CD4-positive, alpha-beta T cell treated with Interleukin-15 for 1 hour (primary cell): ENCODE data around the gene FCHSD1.

ENCODE experiments used
- DNase-seq: peaks from one replicate; pipeline ENCODE4 v3.0.0-alpha.2; 2020

Gene FCHSD1

DNA sequence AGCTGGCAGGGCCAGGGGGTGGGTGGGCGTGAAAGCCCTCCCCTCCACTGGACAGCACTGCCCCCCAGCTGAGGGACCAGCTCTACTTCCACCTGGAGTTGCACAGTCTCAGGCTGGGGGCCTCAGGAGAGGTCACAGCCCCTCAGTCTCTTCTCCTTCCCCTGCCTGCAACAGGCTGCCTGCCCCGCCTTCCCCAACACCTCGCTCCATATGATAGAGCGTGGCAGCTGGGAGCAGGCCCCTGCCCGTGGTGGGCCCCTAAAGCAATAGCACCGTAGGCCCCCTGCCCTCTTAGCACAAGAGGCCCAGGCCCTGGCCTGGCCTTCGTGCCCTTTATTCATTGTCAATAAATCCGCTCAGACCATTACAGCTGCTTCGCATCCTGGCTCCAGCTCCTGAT lies 10.5 kb downstream of the FCHSD1 start:
- DNase-seq: no peak

DNA sequence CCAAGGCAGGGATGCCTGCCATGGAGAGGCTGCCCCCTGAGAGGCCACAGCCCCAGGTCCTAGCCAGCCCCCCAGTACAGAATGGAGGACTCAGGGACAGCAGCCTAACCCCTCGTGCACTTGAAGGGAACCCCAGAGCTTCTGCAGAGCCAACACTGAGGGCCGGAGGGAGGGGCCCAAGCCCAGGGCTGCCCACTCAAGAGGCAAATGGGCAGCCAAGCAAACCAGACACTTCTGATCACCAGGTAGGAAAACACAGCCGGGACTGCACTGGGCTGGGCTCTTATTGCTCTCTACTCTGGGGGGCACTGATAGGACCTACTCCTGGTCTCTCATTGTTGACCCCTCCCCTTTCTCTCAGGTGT lies 11.2 kb downstream of the FCHSD1 start:
- no peak for DNase-seq

DNA sequence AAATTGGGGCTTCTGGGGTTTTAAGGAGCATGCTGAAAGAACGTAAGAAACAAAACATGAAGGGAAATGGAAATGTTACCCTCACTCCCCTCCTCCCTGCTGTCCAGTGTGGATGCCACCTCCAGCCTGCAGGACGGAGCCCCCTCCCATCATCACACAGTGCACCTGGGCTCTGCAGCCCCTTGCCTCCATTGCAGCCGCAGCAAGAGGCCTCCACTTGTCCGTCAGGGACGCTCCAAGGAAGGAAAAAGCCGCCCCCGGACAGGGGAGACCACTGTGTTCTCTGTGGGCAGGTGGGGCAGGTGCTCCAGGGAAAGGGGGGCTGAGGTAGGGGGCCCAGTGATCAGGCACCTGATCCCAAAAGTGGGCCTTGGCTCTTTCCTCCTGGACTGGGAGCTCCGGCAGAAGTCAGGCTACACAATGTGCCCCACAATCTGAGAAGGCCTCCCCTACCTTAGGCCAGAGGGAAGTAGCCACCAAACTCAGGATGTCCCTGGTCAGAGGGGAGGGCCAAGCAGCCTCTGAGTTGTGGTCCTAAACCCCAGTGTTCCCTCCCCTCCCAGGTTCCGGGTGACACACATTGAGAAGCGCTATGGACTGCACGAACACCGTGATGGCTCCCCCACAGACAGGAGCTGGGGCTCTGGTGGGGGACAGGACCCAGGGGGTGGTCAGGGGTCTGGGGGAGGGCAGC lies 11.7 kb downstream of the FCHSD1 start:
- no peak for DNase-seq

DNA sequence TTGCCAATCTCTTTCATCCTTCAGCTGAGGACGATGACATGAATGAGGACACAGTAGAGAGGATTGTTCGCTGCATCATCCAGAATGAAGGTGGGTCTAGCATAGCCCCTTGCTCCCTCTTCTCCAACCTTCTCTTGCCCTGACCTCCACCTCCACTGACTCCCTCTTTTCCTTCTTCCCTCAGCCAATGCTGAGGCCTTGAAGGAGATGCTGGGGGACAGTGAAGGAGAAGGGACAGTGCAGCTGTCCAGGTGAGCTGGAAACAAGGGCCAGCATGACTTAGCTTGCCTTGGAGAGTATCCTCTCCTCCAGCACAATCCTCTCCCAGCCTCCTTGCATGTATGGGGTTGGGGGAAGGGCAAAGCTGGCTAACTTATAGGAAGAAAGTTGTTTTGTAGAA lies 12.4 kb downstream of the FCHSD1 start:
- DNase-seq: no peak

DNA sequence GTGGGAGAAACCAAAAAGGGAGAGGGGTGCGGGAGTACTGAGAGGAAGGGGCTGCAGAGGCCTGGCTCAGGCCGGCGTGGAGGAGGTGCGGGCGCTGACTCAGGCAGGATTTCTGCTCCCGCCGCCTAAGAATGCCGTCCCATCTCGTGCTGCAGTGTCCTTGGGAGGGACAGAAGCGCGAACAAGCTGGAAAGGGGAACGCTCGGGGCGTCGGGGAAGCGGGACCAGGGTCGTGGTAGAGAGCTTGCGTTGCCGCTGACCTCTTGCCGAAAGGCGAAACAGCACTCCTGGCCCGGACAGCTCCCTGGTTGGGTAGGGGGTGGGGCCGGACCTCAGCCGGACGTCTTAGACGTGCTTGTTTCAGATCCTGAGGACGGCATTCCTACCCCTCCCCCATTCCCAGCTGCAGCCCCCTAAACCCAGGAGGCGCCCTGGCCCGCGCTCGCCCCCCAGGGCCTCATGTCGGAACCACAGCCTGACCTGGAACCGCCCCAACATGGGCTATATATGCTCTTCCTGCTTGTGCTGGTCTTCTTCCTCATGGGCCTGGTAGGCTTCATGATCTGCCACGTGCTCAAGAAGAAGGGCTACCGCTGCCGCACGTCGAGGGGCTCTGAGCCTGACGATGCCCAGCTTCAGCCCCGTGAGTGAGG lies 13.3 kb downstream of the FCHSD1 start:
- peak; percentile 69 for DNase-seq

DNA sequence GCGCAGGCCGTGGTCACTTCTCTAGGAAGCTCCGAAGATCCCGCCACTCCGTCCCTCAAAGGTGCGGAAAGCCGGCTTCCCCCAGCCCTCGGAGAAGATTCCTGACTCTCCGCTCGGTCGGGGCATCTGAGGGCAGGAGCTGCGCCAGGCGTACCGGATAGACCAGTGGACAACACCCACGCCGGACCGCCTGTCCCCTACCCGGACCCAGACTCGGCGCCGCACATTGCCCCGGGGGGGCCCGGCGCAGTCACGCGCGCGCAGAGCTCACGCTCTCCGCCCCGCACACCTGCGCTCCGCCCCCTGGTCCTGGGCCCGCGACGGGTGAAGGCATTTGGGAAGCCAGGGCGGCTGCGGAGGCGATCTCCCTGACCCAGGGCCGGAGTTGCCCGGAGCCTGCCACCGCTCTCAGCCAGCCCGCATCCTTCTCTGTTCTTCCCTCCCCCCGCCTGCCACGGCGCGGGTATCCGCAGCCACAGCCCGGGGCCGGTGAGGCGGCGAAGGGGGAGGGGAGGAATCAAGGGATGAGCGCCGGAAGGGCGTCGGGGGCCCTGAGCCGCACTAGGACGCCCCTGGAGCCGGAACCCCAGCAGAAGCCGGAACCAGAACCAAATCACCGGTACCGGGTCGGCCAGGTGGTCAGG lies 14.0 kb downstream of the FCHSD1 start:
- no peak for DNase-seq

DNA sequence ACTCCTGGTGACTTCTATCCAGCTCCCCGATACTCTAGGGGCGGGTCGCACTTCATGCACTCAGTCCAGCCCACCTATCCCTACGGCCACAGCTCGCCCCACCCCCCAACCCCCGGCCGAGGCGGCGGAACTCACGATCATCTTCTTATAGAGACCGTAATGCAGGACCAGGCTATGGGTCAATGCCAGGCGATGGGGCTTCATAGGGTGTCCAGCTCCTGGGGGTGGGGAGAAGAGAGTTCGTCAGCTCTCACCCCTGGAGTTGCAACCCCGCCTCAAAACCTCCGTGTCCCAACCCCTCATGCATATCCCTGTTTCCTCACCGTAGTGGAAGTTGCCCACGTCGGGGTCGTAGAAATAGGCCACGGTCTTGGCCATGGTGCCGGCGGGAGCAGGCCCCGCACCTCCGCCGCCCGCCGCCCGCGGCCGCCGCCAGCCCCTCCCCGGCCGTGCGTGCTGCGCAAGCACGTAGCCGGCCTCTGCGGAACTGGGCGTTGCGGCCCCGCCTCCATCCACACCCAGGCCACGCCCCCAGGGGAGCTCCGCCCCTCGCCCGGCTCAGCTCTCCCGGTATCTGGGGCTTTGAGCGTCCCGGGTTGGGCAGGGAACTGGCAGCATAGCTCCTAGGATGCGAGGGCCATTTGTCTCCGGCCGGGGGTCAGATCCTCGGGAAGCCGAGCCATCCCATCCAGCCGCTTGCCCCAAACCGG lies 14.7 kb downstream of the FCHSD1 start, which contains the start of the genes HDAC3 and RELL2:
HDAC3 (minus strand) TSS at position 437 of the 710 bp plus-strand sequence; CDS start at position 378, 59 bp downstream.
RELL2 (plus strand) TSS at position 585 of the 710 bp plus-strand sequence. CDS start 1,229 bp downstream, outside the sequence.
- peak; percentile 91 for DNase-seq

DNA sequence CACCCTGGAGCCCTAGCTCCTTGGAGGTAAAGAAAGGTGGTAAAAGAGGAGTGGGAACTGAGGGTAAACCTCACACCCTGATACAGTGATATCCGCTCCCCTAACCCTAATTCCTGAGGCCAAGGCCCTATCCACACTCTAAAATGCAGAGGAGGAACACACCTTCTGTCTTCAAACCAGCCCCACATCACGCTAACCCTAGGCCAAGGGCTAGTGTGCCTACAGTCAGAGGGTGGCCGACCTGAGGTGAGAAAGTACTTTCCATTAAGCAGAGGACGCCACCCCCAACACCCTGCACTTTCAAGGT lies 15.2 kb downstream of the FCHSD1 start:
- no peak for DNase-seq

DNA sequence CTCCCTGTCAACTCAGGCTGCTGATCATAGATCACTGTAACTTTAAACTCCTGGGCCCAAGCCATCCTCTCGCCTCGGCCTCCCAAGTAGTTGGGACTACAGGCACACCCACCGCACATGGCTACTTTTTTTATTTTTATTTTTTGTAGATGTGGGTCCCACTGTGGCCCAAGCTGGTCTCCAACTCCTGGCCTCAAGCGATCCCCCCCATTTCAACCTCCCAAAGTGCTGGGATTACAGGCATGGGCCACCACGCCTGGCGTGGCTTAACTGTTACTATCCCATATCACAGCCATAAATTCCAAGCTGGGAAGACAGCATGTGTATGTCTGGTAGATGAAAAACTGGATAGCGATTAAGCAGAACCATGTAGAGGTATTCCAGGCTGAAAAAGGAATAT lies 15.6 kb downstream of the FCHSD1 start:
- no peak for DNase-seq

DNA sequence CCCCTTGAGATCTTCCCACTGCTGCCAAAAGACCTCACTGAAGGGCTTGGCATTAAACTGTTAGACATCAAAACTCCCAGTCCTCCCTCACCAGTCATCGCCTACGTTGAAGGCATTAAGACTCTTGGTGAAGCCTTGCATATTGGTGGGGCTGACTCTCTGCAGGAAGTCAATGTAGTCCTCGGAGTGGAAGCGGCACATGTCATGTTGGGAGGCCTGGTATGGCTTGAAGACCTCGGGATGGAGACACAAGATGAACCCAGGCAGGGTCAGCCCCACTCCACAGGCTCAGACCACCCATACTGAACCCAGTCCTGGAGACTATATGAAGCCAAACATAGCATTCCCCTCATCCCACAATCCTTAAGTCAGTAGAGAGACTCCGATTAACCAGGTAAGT lies 16.5 kb downstream of the FCHSD1 start:
- no peak for DNase-seq

DNA sequence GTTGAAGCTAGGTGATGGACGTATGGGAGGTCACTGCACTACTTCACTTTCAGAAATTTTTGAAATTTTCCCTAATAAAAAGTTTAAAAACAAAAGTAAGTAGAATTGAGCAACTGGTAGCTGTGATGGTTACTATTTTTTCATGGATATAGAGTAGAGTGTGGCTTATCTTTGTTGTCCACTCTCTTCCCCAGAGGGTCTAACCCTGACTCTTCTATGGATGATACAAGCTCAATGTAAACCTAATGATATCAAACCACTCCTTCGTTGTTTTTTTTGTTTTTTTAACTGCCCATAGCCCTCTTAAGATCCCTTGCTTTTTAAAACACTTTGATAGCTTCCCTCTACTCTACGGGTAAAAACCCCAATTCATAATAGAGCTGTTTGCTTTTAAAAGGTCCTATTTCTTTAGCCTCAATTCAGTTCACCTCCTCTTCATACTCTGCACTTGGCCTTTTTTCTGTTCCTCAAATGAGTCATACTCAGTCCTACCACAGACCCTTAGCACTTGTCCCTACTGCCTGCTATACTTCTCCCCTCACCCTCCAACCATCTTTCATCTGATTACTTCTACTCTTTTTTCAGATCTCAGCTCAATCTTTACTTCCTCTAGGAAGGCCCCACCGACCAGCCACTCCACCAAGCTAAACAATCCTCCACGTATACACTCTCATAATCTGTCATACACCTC lies 17.2 kb downstream of the FCHSD1 start:
- no peak for DNase-seq

DNA sequence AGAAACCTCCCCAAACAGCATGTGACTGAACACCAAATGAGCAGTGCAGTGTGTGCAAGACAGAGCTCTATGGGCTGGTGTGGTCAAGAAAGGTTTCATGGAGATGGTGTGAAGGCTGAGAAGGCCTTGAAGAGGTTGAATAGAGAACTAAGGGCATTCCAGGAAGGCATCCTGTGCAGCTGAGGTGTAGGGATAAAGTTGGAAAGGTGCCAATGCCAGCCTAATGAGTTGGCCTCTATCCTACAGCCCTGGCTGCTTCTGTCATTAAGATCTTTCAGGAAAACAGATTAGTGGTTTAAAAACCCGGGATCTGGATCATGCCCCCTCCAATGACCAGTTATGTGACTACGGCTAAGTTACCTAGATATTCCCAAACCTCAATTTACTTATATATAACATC lies 18.6 kb downstream of the FCHSD1 start:
- no peak for DNase-seq

DNA sequence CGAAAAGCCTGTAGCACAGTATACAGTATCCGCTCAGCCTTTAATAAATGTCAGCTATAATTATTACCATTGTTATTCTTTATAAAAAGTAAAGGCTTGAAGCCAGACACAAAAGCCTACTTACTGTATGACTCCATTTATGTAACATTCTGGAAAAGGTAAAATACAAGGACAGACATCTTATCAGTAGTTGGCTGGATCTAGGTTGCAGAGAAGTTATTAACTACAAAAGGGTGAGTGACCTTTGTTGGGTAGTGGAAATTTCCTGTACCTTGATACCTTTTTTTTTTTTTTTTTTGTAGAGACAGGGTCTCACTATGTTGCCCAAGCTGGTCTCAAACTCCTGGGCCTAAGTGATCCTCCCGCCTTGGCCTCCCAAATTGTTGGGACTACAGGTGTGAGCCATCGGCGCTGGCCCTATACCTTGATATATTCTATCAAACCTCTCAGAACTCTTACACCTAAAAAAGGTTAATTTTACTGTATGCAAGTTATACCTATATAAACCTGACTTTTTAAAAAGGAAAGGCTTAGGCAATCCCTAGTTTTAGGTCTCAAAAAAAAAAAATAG lies 20.6 kb downstream of the FCHSD1 start:
- DNase-seq: no peak

DNA sequence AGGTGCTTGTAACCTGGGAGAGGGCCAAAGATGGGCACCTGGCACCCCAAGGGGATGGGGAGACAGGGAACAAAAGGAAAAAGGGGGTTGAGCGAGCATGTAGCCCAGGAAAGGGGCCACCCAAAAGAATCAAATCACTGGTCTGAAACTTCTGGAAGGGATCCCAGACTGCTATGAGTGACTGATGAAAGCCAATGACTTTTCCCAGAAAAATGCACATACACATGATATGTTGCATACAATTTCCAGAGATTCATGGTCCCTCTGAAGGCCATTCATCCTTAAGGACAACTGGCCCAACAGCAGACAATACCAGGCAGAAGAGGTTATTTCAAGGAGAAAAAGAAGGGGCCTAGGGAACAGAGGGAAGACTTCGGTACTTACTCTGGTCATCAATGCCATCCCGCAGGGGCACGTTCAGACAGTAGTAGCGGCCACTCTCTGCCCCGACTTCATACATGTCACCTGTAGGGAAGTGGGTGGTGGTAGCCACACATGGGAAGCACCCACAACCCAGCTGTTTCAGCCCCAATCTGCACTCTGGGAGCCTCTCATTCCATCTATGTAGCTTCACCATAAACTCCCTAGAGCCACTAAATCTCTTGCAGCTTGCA lies 22.9 kb downstream of the FCHSD1 start:
- no peak for DNase-seq

DNA sequence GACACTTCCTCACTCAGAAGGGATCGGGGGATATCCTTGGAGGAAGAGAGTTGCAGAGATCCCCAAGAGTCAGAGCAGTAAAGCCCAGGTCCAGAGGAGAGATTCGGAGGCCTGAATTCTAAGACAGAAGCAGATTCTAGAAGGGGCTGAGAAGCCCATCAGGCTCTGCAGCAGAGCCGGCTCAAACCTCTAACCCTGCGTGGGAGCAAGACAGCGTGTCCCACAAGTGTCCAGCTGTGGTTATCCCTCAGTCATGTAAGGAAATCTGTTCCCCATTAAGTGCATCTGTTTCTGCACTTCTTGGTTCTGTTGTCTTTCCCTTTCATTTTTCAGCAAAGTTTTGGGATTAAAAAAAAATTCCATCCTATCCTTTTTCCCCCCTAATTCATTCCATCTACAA lies 27.6 kb downstream of the FCHSD1 start:
- no peak for DNase-seq

DNA sequence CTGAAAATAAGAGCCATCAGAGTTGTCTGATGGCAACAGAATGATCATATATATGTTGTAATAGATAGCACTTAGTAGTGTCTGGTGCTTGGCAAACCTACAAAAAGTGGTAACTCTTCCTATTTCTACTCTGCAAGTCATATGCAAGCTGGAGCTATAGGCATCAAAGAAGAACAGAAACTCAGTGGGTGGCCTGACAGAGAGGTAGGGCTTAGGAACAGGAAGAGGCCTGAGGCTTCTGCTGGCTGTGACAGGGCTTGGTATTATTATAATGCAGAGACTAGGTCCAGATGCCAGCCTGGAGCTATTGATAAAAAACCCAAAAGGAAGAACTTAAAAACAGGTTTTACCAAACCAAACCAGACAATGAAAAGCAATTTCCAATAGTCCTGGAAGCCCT lies 28.0 kb downstream of the FCHSD1 start:
- DNase-seq: peak; percentile 46

DNA sequence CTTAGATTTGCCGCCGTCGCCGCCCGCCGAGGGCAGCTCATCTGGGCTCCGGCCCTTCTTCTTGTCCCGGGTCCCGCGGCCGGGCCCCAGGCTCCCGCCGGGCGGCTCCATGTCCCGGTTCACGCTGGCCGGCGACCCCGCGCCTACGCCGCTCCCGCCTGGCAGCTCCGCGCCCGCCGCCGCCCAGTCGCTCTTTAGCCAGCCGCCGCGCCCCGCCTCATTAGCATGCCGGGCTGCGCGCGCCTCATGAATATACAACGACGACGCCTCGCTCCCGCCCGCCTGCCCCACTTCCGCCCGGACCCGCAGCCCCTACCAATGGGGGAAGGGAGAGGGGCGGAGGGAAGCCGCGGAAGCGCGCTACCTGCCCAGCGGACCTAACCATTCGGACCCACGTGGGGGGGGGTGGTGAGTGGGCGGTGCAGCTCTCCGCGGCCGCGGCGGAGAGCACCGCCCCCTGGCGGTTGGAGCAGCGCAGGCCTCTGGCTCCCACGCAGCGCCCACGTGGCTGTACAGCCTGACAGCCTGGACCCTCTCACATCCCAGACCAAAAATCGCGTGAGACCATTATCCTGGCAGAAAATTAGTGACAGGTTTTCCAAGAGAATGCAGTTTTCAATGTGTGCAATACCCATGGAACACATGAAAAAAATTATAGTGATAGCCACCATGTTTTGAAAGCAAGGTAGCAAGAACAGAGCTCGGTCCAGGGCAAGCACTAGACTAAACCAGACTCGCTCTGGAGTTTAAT lies 32.2 kb downstream of the FCHSD1 start, which contains the start of gene DIAPH1:
DIAPH1 (minus strand) TSS at position 197 of the 751 bp plus-strand sequence; CDS start at position 111, 86 bp downstream.
- peak; percentile 98 for DNase-seq

DNA sequence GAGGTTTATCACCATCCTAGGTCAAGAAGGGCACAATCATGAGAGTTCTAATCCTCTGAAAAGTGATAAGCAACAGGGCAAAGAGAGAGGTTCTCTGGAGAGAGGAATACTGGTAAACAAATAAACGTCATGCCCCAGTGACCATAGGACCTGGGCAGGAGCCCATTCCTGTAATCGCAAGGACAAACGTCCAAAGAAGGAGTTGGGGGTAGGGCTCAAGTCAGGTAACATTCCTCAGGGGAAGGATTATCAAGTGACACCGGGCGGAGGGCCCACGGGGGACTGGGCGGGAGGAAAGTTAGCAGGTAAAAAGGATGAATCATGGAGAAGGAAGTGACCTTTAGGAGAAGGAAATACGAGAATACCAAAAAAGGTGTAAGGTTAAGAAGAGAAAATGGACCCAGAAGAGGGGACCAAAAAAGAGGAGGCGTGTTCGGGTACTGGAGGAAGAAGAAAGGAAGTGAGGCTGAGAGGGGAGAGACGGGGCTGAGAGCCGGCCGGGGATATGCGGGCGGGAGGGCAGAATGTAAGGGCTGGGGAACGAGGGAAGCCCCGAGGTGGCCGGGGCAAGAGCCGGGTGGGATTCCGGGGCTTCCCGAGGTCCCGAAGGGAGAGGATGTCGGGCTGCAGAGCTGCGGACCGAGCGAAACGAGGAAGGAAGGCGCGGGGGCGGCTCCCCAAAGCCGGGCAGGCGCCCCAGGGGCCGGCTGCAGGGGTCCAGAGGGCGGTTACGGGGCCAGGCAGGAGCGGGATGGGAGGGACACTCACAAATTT lies 33.0 kb downstream of the FCHSD1 start:
- DNase-seq: peak; percentile 33

DNA sequence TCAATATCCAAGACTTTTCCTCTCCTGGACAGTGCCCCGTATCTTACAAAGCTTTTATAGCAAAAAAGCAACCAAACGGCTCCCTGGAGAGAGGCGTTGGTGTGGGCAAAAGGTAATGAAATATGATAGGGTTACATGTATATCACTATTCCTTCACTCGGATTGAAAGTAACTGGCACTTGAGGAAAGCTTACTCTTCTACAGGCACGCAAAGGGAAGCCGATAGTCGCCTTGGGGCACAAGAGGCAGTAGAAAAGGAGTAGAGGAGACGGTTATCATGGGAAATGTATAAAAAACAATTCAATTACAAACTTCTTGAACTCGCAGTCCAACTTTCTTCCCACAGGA lies 33.6 kb downstream of the FCHSD1 start:
- DNase-seq: no peak

DNA sequence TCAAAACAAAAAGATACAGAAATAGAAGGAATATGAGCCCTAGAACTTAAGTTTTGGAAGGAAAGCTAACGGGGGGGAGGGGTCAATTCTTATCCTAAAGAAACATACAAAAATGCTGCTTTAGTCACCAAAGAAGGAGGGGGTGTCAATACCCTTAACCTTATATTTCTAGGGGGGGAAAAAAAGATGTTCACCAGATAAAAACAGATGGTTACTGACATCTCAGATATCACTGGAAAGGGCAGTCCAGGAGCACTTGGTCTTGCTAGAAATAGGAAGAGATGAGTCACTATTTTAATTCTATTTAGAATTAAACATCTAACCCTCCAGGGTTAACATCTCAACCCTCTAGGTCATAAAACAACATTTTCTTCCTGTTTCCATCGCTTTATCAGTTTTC lies 34.1 kb downstream of the FCHSD1 start:
- no peak for DNase-seq
